Endodermal cell (in vitro differentiated cells): Measurements from ENCODE around the gene RAD51. TPM values are rescaled to one million over a fixed set of nuclear protein-coding genes. Genes with fewer than 3 reads are reported as not detected.

Experiments used
- DNase-seq: peaks from one replicate; pipeline ENCODE4 v3.0.0-alpha.2; 2017
- H3K27ac ChIP-seq: 2 replicates; pipeline ENCODE4 v1.5.1; 2013; ENCODE audit warnings: mild to moderate bottlenecking, low read depth, low read length, moderate library complexity
- H3K27me3 ChIP-seq: 2 replicates; pipeline ENCODE4 v1.6.1; 2013; ENCODE audit warnings: mild to moderate bottlenecking, low read length, moderate library complexity; ENCODE audit not compliant: insufficient read depth, control insufficient read depth, poor library complexity, severe bottlenecking
- H3K36me3 ChIP-seq: 2 replicates; pipeline ENCODE4 v1.7.0; 2013; ENCODE audit warnings: mild to moderate bottlenecking, low read length, moderate library complexity; ENCODE audit not compliant: control insufficient read depth, insufficient read depth
- H3K4me1 ChIP-seq: one replicate; pipeline ENCODE4 v1.7.0; 2013; ENCODE audit warnings: low read length; ENCODE audit not compliant: control insufficient read depth, insufficient read depth
- H3K4me3 ChIP-seq: 2 replicates; pipeline ENCODE4 v1.5.1; 2013; ENCODE audit warnings: mild to moderate bottlenecking, low read length, moderate library complexity
- H3K9ac ChIP-seq: 2 replicates; pipeline ENCODE4 v1.6.1; 2013; ENCODE audit warnings: mild to moderate bottlenecking, low read length, moderate library complexity; ENCODE audit not compliant: poor library complexity, severe bottlenecking; ENCODE audit errors: extremely low read depth
- H3K9me3 ChIP-seq: 2 replicates; pipeline ENCODE4 v1.6.1; 2013; ENCODE audit warnings: mild to moderate bottlenecking, low read length, moderate library complexity; ENCODE audit not compliant: control insufficient read depth
- H3K27ac Mint-ChIP-seq: 2 replicates; pipeline ENCODE4 v1.8.0; 2020; ENCODE audit warnings: mixed read lengths
- H3K27me3 Mint-ChIP-seq: 2 replicates; pipeline ENCODE4 v1.8.0; 2021; ENCODE audit warnings: mild to moderate bottlenecking, mixed read lengths; ENCODE audit not compliant: insufficient read depth
- H3K36me3 Mint-ChIP-seq: 2 replicates; pipeline ENCODE4 v1.8.0; 2020; ENCODE audit warnings: low read depth, mixed read lengths
- H3K4me1 Mint-ChIP-seq: 2 replicates; pipeline ENCODE4 v1.8.0; 2020; ENCODE audit warnings: mixed read lengths
- H3K4me3 Mint-ChIP-seq: 2 replicates; pipeline ENCODE4 v1.8.0; 2020; ENCODE audit warnings: mild to moderate bottlenecking, moderate library complexity, mixed read lengths
- H3K9me3 Mint-ChIP-seq: 2 replicates; pipeline ENCODE4 v1.8.0; 2020; ENCODE audit warnings: mild to moderate bottlenecking, mixed read lengths
- WGBS, 2 experiments: methylation state at CpG; one replicate each; pipeline versions ENCODE4 v1.1.5 to v1.1.7; 2013; ENCODE audit warnings: missing lambda C conversion rate in 2 of 2, mixed read lengths in 1 of 2; ENCODE audit not compliant: insufficient coverage in 1 of 2, insufficient read length in 1 of 2; 5-methylcytosine and 5-hydroxymethylcytosine counted together
- total RNA-seq, 2 donors: library from RNA; stranded (reverse); fragmentation: NEBNext Ultra II Directional in 1 of 2; extraction: Animal tissue kit (Norgen Biotek cat#: 25700) in 1 of 2; gene quantifications; 2 replicates in 1 of 2; 3 replicates in 1 of 2; pipeline ENCODE4 v1.2.1, GENCODE V29; 2021
- TF ChIP-seq, protein P1 (sequence below): fragments of 200-600 bp; sonication (generic); conservative IDR thresholded peaks from 2 replicates; pipeline ENCODE4 v1.5.0; 2021; ENCODE audit warnings: antibody characterized with exemption, mild to moderate bottlenecking

RAD51 gene
- total RNA-seq, 2 donors from 2014 or later: 34.1 to 50.9 TPM

GRCh38 chr15:40702077-40702476 lies 7.1 kb downstream of the RAD51 start:
- H3K27me3 ChIP-seq: no peaks in the 10 kb centered on the region
- no peaks in the 10 kb centered on the region for H3K9me3 ChIP-seq
- Mint-ChIP-seq H3K4me1 (no peaks in the 10 kb centered on the region), H3K27me3 (no peaks in the 10 kb centered on the region), H3K36me3 (peaks cover 39% of the 10 kb centered on the region), H3K9me3 (no peaks in the 10 kb centered on the region), H3K27ac (no peak overlapping the region), H3K4me3 (no peak overlapping the region)
- no peak overlapping the region for H3K4me3 ChIP-seq
- TF ChIP-seq, protein P1, sequence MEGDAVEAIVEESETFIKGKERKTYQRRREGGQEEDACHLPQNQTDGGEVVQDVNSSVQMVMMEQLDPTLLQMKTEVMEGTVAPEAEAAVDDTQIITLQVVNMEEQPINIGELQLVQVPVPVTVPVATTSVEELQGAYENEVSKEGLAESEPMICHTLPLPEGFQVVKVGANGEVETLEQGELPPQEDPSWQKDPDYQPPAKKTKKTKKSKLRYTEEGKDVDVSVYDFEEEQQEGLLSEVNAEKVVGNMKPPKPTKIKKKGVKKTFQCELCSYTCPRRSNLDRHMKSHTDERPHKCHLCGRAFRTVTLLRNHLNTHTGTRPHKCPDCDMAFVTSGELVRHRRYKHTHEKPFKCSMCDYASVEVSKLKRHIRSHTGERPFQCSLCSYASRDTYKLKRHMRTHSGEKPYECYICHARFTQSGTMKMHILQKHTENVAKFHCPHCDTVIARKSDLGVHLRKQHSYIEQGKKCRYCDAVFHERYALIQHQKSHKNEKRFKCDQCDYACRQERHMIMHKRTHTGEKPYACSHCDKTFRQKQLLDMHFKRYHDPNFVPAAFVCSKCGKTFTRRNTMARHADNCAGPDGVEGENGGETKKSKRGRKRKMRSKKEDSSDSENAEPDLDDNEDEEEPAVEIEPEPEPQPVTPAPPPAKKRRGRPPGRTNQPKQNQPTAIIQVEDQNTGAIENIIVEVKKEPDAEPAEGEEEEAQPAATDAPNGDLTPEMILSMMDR: peak; percentile 52
- H3K4me1 ChIP-seq: no peaks in the 10 kb centered on the region
- no peak for DNase-seq
- no peak overlapping the region for H3K9ac ChIP-seq
- H3K36me3 ChIP-seq: peaks cover 72% of the 10 kb centered on the region
- H3K27ac ChIP-seq: no peak overlapping the region
- 96 to 100% methylated on average over 6 to 7 of the region's 7 CpGs for WGBS, 2 experiments

GRCh38 chr15:40706121-40706520 lies 11.1 kb downstream of the RAD51 start:
- Mint-ChIP-seq H3K4me1 (no peaks in the 10 kb centered on the region), H3K27ac (no peak overlapping the region), H3K27me3 (no peaks in the 10 kb centered on the region), H3K4me3 (no peak overlapping the region), H3K9me3 (no peaks in the 10 kb centered on the region), H3K36me3 (peaks cover 42% of the 10 kb centered on the region)
- Histone ChIP-seq H3K9ac (no peak overlapping the region), H3K9me3 (no peaks in the 10 kb centered on the region), H3K36me3 (peaks cover 69% of the 10 kb centered on the region), H3K27ac (no peak overlapping the region), H3K4me3 (no peak overlapping the region), H3K4me1 (no peaks in the 10 kb centered on the region), H3K27me3 (no peaks in the 10 kb centered on the region)
- no peak for DNase-seq
- WGBS, 2 experiments: 90 to 100% methylated on average over 2 of the region's 2 CpGs
- TF ChIP-seq, protein P1: no peak

DNA sequence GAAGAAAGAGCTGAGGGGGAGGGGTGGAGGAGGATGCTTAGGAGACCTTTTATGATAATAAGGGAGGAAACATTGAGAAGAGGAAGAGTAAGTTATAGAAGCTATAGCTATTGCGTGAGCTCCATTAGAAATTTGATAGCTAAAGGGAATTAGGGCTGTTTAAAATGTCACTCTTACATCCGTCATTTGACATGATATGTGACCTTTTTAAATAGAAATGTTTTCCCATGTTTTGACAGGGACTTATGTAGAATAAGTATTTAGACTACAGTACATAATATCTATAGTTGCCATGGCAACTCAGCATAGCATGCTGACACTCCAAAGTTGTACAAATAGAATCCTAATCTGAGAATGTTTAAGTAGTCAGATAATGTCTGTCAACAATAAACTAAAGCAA lies 19.2 kb downstream of the RAD51 start:
- no peaks in the 10 kb centered on the region for H3K4me1 Mint-ChIP-seq

More for the DNA sequence above, 19.2 kb downstream of the RAD51 start:
- no peaks in the 10 kb centered on the region for H3K4me1 ChIP-seq
- Mint-ChIP-seq H3K27me3 (no peaks in the 10 kb centered on the region), H3K4me3 (no peak overlapping the region), H3K36me3 (peaks cover 54% of the 10 kb centered on the region), H3K27ac (no peak overlapping the region), H3K9me3 (no peaks in the 10 kb centered on the region)
- no peak overlapping the region for H3K27ac ChIP-seq
- WGBS, 2 experiments: 83 to 97% methylated on average over 2 of the region's 2 CpGs
- DNase-seq: no peak
- no peaks in the 10 kb centered on the region for H3K27me3 ChIP-seq
- no peaks in the 10 kb centered on the region for H3K9me3 ChIP-seq
- TF ChIP-seq, protein P1: no peak
- no peak overlapping the region for H3K4me3 ChIP-seq
- H3K36me3 ChIP-seq: peaks cover 63% of the 10 kb centered on the region
- H3K9ac ChIP-seq: no peak overlapping the region
